Left ventricle myocardium inferior (tissue), 1 donor: ENCODE measurements around the gene DSCAML1. TPM values are rescaled to one million over a fixed set of nuclear protein-coding genes. Genes with fewer than 3 reads are reported as not detected.

ENCODE experiments used
- DNase-seq: peaks from one replicate; pipeline ENCODE4 v3.0.0-alpha.2; 2020
- H3K27ac ChIP-seq: fragments of 200-600 bp; replicated peaks from 2 replicates; pipeline ENCODE4 v1.8.0; 2021
- H3K27me3 ChIP-seq: fragments of 200-600 bp; 2 replicates; pipeline ENCODE4 v1.8.0; 2021; ENCODE audit warnings: low read depth
- H3K36me3 ChIP-seq: fragments of 200-600 bp; 2 replicates; pipeline ENCODE4 v1.8.0; 2021
- H3K4me1 ChIP-seq: fragments of 200-600 bp; 2 replicates; pipeline ENCODE4 v1.8.0; 2021
- H3K4me3 ChIP-seq: fragments of 200-600 bp; 2 replicates; pipeline ENCODE4 v1.8.0; 2021; ENCODE audit warnings: mild to moderate bottlenecking, moderate library complexity
- H3K9me3 ChIP-seq: fragments of 200-600 bp; replicated peaks from 2 replicates; pipeline ENCODE4 v1.8.0; 2021
- intact Hi-C: fragments of 100-400 bp; cut with micrococcal nuclease; formaldehyde crosslinking; loops from one replicate; pipeline ENCODE4 v1.11.0; 2022
- total RNA-seq: library from RNA; stranded (reverse); fragmentation: NEBNext Ultra II Directional; extraction: Animal tissue kit (Norgen Biotek cat#: 25700); gene quantifications from one replicate; pipeline ENCODE4 v1.2.1, GENCODE V29; 2021
- TF ChIP-seq, protein P1 (sequence below): fragments of 200-600 bp; IDR thresholded peaks from 2 replicates; pipeline ENCODE4 v1.8.0; 2021; ENCODE audit warnings: antibody characterized with exemption, mild to moderate bottlenecking, borderline replicate concordance
- donor health status: DM: no; HTN: yes; CAD: no; lungs with severe emphysema.

DSCAML1 gene
- total RNA-seq, 1 donor from 2014 or later, result 0.19 TPM

DNA sequence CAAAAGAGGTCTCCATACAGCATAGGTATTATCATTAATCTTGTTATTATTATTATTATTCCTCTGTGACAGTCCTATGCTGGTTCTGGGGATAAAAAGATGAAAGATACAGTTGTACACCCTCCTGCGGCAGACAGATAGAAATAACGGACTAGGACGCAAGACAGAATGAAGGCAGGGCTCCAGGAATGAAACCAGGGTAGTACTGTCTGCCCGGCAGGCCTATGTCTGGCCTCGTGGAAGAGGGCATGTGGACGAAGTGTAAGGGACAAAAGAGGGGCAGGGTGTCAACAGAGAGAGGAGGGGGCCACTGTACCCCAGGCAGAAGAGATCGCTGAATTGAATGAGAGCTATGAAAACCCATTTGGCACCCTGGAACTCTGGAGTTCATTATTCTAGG is 25.2 kb downstream of the DSCAML1 start:
- no peaks in the 10 kb centered on the region for H3K4me1 ChIP-seq
- TF ChIP-seq, protein P1, sequence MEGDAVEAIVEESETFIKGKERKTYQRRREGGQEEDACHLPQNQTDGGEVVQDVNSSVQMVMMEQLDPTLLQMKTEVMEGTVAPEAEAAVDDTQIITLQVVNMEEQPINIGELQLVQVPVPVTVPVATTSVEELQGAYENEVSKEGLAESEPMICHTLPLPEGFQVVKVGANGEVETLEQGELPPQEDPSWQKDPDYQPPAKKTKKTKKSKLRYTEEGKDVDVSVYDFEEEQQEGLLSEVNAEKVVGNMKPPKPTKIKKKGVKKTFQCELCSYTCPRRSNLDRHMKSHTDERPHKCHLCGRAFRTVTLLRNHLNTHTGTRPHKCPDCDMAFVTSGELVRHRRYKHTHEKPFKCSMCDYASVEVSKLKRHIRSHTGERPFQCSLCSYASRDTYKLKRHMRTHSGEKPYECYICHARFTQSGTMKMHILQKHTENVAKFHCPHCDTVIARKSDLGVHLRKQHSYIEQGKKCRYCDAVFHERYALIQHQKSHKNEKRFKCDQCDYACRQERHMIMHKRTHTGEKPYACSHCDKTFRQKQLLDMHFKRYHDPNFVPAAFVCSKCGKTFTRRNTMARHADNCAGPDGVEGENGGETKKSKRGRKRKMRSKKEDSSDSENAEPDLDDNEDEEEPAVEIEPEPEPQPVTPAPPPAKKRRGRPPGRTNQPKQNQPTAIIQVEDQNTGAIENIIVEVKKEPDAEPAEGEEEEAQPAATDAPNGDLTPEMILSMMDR, result no peak
- intact Hi-C loops, result no loop called here
- no peak overlapping the region for H3K27ac ChIP-seq
- H3K9me3 ChIP-seq, result no peaks in the 10 kb centered on the region
- no peak for DNase-seq
- peaks cover 7% of the 10 kb centered on the region for H3K27me3 ChIP-seq
- H3K4me3 ChIP-seq, result no peak overlapping the region
- peaks cover 9% of the 10 kb centered on the region for H3K36me3 ChIP-seq

DNA sequence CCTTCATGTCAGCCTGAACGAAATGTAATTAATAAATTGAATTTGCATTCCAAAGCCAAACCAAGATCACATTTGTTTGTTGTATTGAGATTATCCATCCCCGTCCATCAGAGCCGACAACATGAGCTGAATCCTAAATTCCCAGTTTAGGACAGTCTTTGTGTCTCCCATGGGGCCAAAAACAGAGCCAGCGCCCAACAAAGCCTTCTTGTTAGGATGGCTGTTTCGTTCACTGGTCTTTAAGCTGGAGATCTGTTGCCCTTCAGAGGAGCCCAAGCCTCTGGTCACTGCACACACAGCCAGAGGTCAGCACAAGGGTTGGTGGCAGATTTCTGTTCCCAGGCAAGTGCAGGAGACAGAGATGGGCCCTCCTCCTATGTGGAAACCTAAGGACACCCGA is 25.8 kb downstream of the DSCAML1 start:
- no peak for DNase-seq
- no peak overlapping the region for H3K27ac ChIP-seq
- intact Hi-C loops, result no loop called here

DNA sequence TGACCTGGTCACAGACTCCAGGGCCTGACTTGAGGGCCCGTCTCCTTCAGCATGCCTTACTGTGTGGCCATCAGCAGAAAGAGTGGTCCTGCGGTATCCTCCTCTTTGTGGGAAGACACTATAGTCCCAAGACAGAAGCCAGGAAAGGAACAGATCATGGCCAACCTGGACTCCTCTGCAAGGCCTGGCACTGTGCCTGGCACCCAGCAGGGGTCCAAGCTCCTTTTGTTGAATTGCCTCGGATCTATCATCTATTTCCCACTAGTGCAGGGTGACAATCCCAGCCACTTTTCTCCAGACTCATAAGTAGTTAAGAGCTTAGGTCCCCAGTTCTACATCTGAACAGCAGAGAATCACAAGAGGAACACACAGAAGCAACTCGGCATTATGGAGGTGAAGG is 27.0 kb downstream of the DSCAML1 start:
- Histone ChIP-seq H3K4me1 (no peaks in the 10 kb centered on the region), H3K9me3 (no peaks in the 10 kb centered on the region), H3K27ac (no peak overlapping the region), H3K27me3 (peaks cover 7% of the 10 kb centered on the region), H3K4me3 (no peak overlapping the region), H3K36me3 (no peaks in the 10 kb centered on the region)
- intact Hi-C loops, result no loop called here
- TF ChIP-seq, protein P1, result no peak
- no peak for DNase-seq

More for the DNA sequence above, 25.8 kb downstream of the DSCAML1 start:
- Histone ChIP-seq H3K36me3 (peaks cover 3% of the 10 kb centered on the region), H3K4me3 (no peak overlapping the region), H3K27me3 (peaks cover 7% of the 10 kb centered on the region), H3K9me3 (no peaks in the 10 kb centered on the region), H3K4me1 (no peaks in the 10 kb centered on the region)
- TF ChIP-seq, protein P1, result no peak

DNA sequence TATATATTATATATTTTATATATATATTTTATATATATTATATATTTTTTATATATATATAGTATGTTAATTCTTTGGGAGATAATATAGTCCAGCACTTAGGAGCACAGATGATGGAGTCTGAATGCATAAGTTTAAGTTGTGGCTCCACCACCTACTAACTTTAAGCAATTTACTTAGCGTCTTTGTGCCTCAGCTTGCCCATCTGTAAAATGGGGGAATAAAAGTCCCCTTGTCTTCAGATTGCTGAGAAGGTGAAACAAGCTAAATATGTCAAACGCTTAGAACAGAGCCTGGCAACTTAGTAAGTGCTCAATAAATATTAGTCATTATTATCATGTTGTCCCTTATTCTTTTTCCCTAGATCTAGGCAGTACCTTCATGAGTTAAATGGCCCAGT is 27.5 kb downstream of the DSCAML1 start:
- intact Hi-C loops, result no loop called here

DNA sequence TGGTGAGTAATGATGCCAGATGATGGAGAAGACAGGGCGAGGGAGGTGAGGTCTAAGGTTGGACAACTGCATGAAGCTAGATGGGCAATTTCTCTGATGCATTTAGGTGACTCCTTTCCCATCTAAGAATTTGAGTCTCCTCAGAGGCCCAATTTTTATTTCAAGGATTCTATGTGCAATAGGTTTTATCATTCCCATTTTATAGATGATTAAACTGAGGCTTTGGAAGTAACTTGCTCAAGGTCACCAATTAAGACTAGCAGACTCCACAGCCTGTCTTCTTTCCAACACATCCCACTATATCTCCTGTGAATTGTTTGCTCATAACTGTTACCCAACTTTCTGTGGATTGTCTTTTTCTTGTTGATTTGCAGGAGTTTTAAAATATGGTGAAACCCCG is 28.5 kb downstream of the DSCAML1 start:
- DNase-seq, result no peak
- Histone ChIP-seq H3K27ac (no peak overlapping the region), H3K4me3 (no peak overlapping the region), H3K27me3 (peaks cover 3% of the 10 kb centered on the region), H3K9me3 (no peaks in the 10 kb centered on the region), H3K36me3 (no peaks in the 10 kb centered on the region), H3K4me1 (no peaks in the 10 kb centered on the region)
- TF ChIP-seq, protein P1, result no peak
- intact Hi-C loops, result no loop called here

More for the DNA sequence above, 27.5 kb downstream of the DSCAML1 start:
- no peaks in the 10 kb centered on the region for H3K4me1 ChIP-seq
- TF ChIP-seq, protein P1, result no peak
- H3K36me3 ChIP-seq, result no peaks in the 10 kb centered on the region
- no peak for DNase-seq
- H3K27ac ChIP-seq, result no peak overlapping the region
- H3K4me3 ChIP-seq, result no peak overlapping the region
- no peaks in the 10 kb centered on the region for H3K9me3 ChIP-seq
- H3K27me3 ChIP-seq, result peaks cover 4% of the 10 kb centered on the region

DNA sequence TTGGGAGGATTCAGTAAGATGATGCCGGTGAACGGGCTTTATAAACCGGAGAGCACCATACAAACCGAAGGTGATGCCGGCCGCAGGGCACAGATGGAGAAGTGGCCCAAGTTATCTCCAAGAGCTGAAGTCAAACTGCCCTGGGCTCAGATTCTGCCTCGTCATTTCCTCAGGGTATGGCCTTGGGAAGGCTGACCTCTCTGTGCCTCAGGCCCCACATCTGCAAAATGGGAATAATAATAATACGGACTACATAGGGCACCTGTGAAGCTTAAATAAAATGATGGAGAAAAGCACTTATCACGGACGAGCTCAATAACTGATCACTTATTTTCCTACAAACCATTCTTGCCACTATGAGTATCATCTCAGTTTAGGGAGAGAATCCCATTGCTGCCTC is 29.9 kb downstream of the DSCAML1 start:
- Histone ChIP-seq H3K36me3 (no peaks in the 10 kb centered on the region), H3K9me3 (no peaks in the 10 kb centered on the region), H3K27me3 (peaks cover 3% of the 10 kb centered on the region), H3K27ac (no peak overlapping the region), H3K4me1 (no peaks in the 10 kb centered on the region), H3K4me3 (no peak overlapping the region)
- intact Hi-C loops, result no loop called here
- TF ChIP-seq, protein P1, result no peak
- DNase-seq, result no peak
